GM23338 (cell line): ENCODE results near the gene THUMPD3. TPM values are rescaled to one million over a fixed set of nuclear protein-coding genes. Genes with fewer than 3 reads are reported as not detected.

ENCODE experiments used
- ATAC-seq: fragments of 200-7000 bp; cut with Tn5 transposase; 3 replicates; pipeline ENCODE4 v1.9.1; 2020
- DNase-seq: peaks from one replicate; pipeline ENCODE4 v3.0.0-alpha.2; 2015; ENCODE audit warnings: low spot score
- H2AFZ ChIP-seq: fragments of 200-600 bp; sonication (generic); 2 replicates; pipeline ENCODE4 v1.8.0; 2016; ENCODE audit warnings: antibody characterized with exemption, mild to moderate bottlenecking, moderate library complexity
- H3F3A ChIP-seq: fragments of 200-600 bp; sonication (generic); replicated peaks from 2 replicates; pipeline ENCODE4 v1.8.0; 2017; ENCODE audit warnings: antibody characterized with exemption, mixed run types, low read depth
- H3K27ac ChIP-seq: fragments of 200-600 bp; sonication (generic); 2 replicates; pipeline ENCODE4 v1.6.1; 2016; ENCODE audit warnings: low read depth
- H3K27me3 ChIP-seq: fragments of 200-600 bp; sonication (generic); 2 replicates; pipeline ENCODE4 v1.8.0; 2016; ENCODE audit warnings: mild to moderate bottlenecking, mixed run types, moderate library complexity; ENCODE audit not compliant: insufficient read depth
- H3K36me3 ChIP-seq: fragments of 200-600 bp; sonication (generic); 2 replicates; pipeline ENCODE4 v1.8.0; 2016; ENCODE audit warnings: mild to moderate bottlenecking; ENCODE audit not compliant: insufficient read depth
- H3K4me1 ChIP-seq: fragments of 200-600 bp; sonication (generic); 2 replicates; pipeline ENCODE4 v1.8.0; 2016; ENCODE audit warnings: mild to moderate bottlenecking, moderate library complexity; ENCODE audit not compliant: insufficient read depth
- H3K4me2 ChIP-seq: fragments of 200-600 bp; sonication (generic); 2 replicates; pipeline ENCODE4 v1.7.1; 2017; ENCODE audit warnings: mixed run types
- H3K4me3 ChIP-seq: fragments of 200-600 bp; sonication (generic); 2 replicates; pipeline ENCODE4 v1.6.1; 2016; ENCODE audit warnings: mixed run types
- H3K79me2 ChIP-seq: fragments of 200-600 bp; sonication (generic); replicated peaks from 2 replicates; pipeline ENCODE4 v1.8.0; 2017; ENCODE audit warnings: mild to moderate bottlenecking; ENCODE audit not compliant: insufficient read depth
- H3K9me2 ChIP-seq: fragments of 200-600 bp; sonication (generic); 2 replicates; pipeline ENCODE4 v1.8.0; 2017; ENCODE audit not compliant: insufficient read depth
- H4K20me1 ChIP-seq: fragments of 200-600 bp; sonication (generic); replicated peaks from 2 replicates; pipeline ENCODE4 v1.8.0; 2017; ENCODE audit warnings: mild to moderate bottlenecking; ENCODE audit not compliant: insufficient read depth
- H3K27ac Mint-ChIP-seq: 2 replicates; pipeline ENCODE4 v1.8.0; 2020; ENCODE audit warnings: inconsistent platforms, mild to moderate bottlenecking, moderate library complexity, mixed read lengths
- H3K27me3 Mint-ChIP-seq: 3 replicates; pipeline ENCODE4 v1.8.0; 2022; ENCODE audit warnings: low read depth, mild to moderate bottlenecking, moderate library complexity, mixed read lengths, inconsistent platforms; ENCODE audit not compliant: insufficient read depth, poor library complexity
- H3K36me3 Mint-ChIP-seq: 3 replicates; pipeline ENCODE4 v1.8.0; 2021; ENCODE audit warnings: low read depth, mild to moderate bottlenecking, inconsistent platforms, moderate library complexity, mixed read lengths
- H3K4me1 Mint-ChIP-seq: 3 replicates; pipeline ENCODE4 v1.8.0; 2020; ENCODE audit warnings: mild to moderate bottlenecking, inconsistent platforms, mixed read lengths
- H3K4me3 Mint-ChIP-seq: 3 replicates; pipeline ENCODE4 v1.8.0; 2021; ENCODE audit warnings: moderate library complexity, mild to moderate bottlenecking, inconsistent platforms, mixed read lengths
- H3K9me3 Mint-ChIP-seq: 3 replicates; pipeline ENCODE4 v1.8.0; 2020; ENCODE audit warnings: moderate library complexity, mild to moderate bottlenecking, inconsistent platforms, mixed read lengths
- EZH2phosphoT487 ChIP-seq: fragments of 200-600 bp; sonication (generic); IDR thresholded peaks from one replicate; pipeline ENCODE4 v1.8.1; 2018; ENCODE audit warnings: antibody characterized with exemption; ENCODE audit not compliant: unreplicated experiment
- NANOG ChIP-seq: IDR thresholded peaks from 2 replicates; pipeline ENCODE4 v1.6.1; 2016; ENCODE audit warnings: antibody characterized with exemption, borderline replicate concordance
- POLR2AphosphoS5 ChIP-seq: IDR thresholded peaks from 2 replicates; pipeline ENCODE4 v1.6.1; 2016; ENCODE audit warnings: antibody characterized with exemption, low read depth
- REST ChIP-seq: IDR thresholded peaks from one replicate; pipeline ENCODE4 v1.6.1; 2018; ENCODE audit warnings: antibody characterized with exemption; ENCODE audit not compliant: unreplicated experiment
- STAT1 ChIP-seq: IDR thresholded peaks from one replicate; pipeline ENCODE4 v1.6.1; 2016; ENCODE audit warnings: antibody characterized with exemption; ENCODE audit not compliant: unreplicated experiment
- ZNF114 ChIP-seq: fragments of 250-450 bp; sonication (Bioruptor Pico); IDR thresholded peaks from 2 replicates; pipeline ENCODE4 v1.5.0; 2020; ENCODE audit warnings: mild to moderate bottlenecking, moderate library complexity
- ZNF331 ChIP-seq: fragments of 250-450 bp; sonication (Bioruptor Pico); IDR thresholded peaks from 2 replicates; pipeline ENCODE4 v1.5.0; 2020; ENCODE audit warnings: low read depth, mild to moderate bottlenecking, moderate library complexity
- ZNF462 ChIP-seq: fragments of 250-450 bp; sonication (Bioruptor Pico); IDR thresholded peaks from 2 replicates; pipeline ENCODE4 v1.5.0; 2020; ENCODE audit warnings: mild to moderate bottlenecking, moderate library complexity
- polyA plus RNA-seq: library from polyadenylated mRNA; unstranded; fragments of >200 nt; fragmentation: Nextera tagmentation; extraction: Ambion mirVana; gene quantifications from 2 replicates; pipeline ENCODE4 v1.2.1, GENCODE V29; 2016
- total RNA-seq: library from RNA; depleted of rRNA; stranded (reverse); fragments of >200 nt; shearing (Covaris generic); gene quantifications from 2 replicates; pipeline ENCODE4 v1.2.3, GENCODE V29; 2014
- TF ChIP-seq, protein P1 (sequence below): IDR thresholded peaks from 2 replicates; pipeline ENCODE4 v1.6.1; 2016; ENCODE audit warnings: antibody characterized with exemption

THUMPD3 gene
- total and polyA plus RNA-seq, 2 experiments from 2014 or later = 30.1 to 54.1 TPM

- TF ChIP-seq ZNF462 (CRISPR knock-in tag) (no peak), ZNF114 (CRISPR knock-in tag) (no peak), REST (no peak)
Observed at GRCh38 chr3:9409981-9410854, 47.4 kb downstream of the THUMPD3 start (continued).

DNA sequence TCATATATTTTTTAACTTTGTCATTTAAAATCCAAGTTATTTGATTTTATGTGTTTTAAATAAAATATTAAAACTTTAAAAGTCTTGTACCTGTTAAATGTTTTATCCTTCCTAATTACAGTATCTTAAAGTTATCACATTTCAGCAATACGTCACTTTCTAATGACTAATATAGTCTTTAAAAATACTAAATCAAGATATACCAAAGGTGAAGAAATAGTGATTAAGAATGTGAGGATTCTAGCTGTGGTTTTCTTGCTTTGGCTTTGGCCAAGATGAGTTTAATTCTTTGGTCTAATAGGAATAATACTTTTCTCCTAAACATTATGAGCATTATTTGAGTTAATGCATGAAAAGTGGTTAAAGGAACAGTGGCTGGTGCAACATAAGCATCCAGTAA is 48.4 kb downstream of the THUMPD3 start:
- H4K20me1 ChIP-seq = peaks cover 59% of the 10 kb centered on the region
- TF ChIP-seq NANOG = no peak
- no peak for TF ChIP-seq EZH2phosphoT487
- no peak for TF ChIP-seq ZNF331 (CRISPR knock-in tag)
- TF ChIP-seq REST = no peak
- TF ChIP-seq ZNF114 (CRISPR knock-in tag) = no peak
- TF ChIP-seq, protein P1, sequence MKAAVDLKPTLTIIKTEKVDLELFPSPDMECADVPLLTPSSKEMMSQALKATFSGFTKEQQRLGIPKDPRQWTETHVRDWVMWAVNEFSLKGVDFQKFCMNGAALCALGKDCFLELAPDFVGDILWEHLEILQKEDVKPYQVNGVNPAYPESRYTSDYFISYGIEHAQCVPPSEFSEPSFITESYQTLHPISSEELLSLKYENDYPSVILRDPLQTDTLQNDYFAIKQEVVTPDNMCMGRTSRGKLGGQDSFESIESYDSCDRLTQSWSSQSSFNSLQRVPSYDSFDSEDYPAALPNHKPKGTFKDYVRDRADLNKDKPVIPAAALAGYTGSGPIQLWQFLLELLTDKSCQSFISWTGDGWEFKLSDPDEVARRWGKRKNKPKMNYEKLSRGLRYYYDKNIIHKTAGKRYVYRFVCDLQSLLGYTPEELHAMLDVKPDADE = no peak
- no peak for TF ChIP-seq POLR2AphosphoS5
- TF ChIP-seq STAT1 = no peak

More for the DNA sequence above, 48.4 kb downstream of the THUMPD3 start:
- Mint-ChIP-seq H3K27ac (no peak overlapping the region), H3K27me3 (peaks cover 10% of the 10 kb centered on the region), H3K36me3 (peaks cover 26% of the 10 kb centered on the region; the same call in 2 of the 3 replicates), H3K4me3 (no peak overlapping the region), H3K9me3 (no peaks in the 10 kb centered on the region), H3K4me1 (peaks cover 46% of the 10 kb centered on the region)
- ATAC-seq (no peak), DNase-seq (no peak)
- Histone ChIP-seq H3K4me3 (no peak overlapping the region), H3K27me3 (no peaks in the 10 kb centered on the region), H3K27ac (no peak overlapping the region), H2AFZ (no peak overlapping the region), H3K4me1 (peaks cover 11% of the 10 kb centered on the region), H3K79me2 (peaks cover 100% of the 10 kb centered on the region), H3K36me3 (no peaks in the 10 kb centered on the region), H3K9me2 (no peaks in the 10 kb centered on the region), H3K4me2 (no peak overlapping the region), H3F3A (no peaks in the 10 kb centered on the region)
